NT2/D1 (cell line): ENCODE results near the gene RNPEP.

ENCODE experiments used
- SUZ12 ChIP-seq: IDR thresholded peaks from 2 replicates; pipeline ENCODE4 v1.6.1; 2011; ENCODE audit not compliant: insufficient read length, insufficient read depth; ENCODE audit errors: extremely low read depth
- YY1 ChIP-seq: IDR thresholded peaks from 2 replicates; pipeline ENCODE4 v1.6.1; 2011; ENCODE audit not compliant: insufficient read length, insufficient read depth
- ZNF274 ChIP-seq: IDR thresholded peaks from 2 replicates; pipeline ENCODE4 v1.6.1; 2011; ENCODE audit warnings: mild to moderate bottlenecking, low read depth, low read length

DNA sequence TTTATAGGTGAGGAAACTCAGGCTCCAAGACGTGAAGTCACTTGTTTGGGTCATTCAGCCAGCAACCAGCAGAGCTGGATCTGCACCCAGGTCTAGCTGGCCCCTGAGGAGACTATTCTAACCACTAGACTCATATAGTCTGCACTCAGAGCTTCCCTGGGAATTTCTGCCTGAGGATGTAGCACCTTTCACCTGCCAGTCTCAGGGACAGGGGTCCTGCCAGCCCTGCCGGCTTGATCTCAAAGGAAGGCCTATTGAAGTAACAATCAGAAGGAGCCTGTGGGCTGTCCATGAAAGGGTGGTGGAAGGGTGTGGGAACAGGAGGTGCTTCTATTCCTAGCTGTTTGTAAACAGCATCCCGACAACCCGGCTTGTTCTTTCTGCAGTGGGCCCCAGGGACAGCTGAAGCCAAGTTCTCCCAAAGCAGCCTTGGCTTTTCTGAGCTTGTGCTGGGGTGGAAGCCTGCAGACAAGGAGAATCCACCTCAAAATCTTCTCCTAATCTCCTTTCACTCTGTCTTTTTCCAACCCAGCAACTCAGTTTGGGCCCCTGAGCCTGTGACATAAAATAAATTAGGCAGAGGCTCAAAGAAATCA lies 43.9 kb upstream of the RNPEP start:
- TF ChIP-seq YY1 (no peak), SUZ12 (no peak), ZNF274 (no peak)
